HG03064 (cell line): ENCODE measurements around the gene SLC26A6.

Experiments used
- ATAC-seq: cut with Tn5 transposase; IDR thresholded peaks from one replicate; pipeline ENCODE4 v1.9.1; 2021; ENCODE audit warnings: low read depth; ENCODE audit not compliant: unreplicated experiment

Gene SLC26A6

DNA sequence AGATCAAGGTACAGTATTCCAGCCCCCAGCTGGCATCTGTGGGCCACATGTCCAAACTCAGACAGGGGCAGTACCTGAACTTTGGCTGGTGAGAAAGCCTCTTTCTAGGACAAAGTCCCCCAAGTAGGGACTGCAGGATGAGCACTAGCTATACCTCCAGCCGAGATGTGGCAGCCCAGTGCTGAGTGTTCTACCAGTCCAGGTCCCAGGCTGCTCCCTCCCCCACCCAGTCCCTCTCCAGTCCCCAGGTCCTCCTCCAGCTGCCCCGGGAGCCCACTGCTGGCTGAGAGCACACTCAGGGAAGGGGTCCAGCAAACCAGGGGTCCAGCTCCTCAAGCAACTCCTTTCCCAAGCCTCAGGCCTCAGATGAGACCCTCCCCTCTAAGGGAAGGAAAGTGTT, 1.5 kb downstream of the SLC26A6 start:
- ATAC-seq: no peak

DNA sequence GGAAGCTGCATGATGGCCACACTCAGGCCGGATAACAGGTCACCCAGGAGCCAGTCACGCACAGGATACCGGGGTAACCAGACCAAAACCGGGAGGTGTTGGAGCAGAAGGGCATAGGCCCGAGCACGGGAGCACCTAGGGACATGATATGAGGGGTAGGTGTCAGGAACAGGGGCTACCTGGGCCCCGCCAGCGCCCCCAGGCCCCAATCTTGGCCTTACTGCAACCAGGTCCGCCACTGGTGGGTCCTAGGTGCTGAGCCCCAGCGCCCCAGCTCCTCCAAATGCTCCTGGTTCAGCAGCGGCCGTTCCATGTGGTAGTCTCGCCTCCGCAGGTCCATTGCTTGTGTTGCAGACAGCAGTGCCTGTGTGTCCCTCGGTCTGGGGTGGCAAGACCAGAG, 2.0 kb downstream of the SLC26A6 start:
- ATAC-seq: no peak

DNA sequence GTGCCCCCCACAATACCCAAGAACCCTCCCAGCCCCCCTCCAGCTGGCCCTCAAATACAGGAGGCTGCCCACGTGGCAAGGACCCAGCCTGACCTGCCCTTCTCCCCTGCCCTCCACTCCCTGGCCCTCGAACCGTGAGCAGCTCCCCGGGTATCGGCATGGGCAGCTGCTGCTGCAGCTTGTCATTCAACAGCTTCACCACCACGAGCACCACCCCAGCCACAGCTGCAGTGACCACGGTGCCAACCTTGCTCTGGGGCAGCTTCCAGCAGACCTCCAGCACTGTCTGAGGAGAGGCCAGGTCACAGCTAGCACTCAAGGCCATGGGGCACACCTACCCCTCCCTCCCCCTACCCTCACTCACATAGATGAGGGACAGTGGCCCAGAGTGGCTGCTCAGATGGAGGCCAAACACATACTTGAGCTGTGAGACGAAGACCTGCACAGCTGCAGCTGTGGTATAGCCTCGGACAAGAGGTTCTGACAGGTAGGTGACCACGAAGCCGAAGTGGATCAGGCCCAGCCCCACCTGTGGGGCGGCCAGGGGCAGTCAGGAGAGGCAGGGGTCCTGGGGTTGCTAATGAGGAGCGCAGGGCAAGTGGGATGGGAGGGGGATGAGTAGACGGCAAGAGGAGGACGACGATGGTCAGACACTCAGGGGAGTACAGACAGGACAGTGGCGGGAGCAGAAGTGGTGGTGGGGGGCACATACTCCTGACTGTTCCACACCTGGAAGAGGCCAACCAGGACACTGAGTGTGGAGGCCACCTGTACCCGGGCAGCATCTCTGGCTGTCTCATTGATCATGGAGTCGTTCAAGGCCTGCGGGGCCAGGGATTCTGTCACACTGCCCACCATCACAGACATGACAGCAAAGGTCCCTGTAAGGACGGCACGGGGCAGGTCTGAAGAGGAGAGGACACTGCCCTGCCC, 3.5 kb downstream of the SLC26A6 start:
- no peak for ATAC-seq

DNA sequence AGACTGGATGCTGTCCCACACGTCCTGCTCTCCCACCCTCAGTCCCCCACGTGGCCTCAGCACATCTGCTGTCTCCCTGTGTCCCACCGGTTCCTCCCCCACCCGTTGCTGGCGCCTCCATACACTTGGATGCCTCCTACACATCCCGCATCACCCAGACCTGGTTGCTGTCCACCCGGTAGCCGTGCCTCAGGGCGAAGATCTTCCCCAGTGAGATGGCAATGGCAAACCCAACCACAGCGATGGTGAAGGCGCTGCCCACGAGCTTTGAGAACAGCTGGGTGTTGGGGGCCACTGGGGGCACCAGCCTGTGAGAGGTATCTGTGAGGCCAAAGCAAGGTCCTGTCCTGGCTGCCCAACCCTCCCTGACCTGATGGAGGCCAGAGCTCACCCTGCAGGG, 4.4 kb downstream of the SLC26A6 start:
- no peak for ATAC-seq

DNA sequence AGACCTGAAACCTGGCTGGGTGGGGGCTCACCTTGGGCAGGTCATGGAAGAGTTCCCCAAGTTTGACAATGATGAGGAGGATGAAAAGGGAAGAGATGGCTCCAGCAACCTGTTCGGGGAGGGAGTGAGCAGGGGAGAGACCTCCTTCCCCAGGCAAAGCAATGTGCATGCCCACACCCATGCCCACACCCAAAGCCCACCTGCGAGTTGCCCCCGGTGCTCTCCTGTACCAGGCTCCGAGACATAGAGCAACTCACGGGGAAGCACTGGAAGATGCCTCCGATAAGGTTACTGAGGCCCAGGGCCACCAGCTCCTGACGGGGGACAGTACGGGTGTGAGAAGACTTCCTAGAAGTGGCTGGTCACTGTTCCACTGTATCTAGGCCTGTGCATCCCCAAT, 4.9 kb downstream of the SLC26A6 start:
- ATAC-seq: no peak

DNA sequence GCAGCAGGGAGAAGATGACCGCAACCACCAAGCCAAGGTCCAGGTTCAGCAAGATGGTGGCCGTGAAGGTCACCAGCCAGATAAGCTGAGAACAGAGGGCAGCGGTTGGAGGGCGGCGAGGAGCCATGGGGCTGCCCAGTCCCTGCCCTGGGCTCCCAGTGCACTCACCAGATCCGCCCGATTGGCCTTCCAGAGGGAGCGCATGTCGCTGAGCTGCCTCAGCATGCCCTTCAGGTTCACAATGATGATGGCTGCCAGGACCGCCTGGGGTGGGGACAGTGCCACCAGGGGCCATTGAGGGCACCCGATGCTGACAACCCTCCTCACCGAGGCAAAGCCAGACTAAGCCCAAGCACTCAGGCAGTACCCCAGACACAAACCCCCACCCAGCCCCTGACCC, 5.4 kb downstream of the SLC26A6 start:
- no peak for ATAC-seq

DNA sequence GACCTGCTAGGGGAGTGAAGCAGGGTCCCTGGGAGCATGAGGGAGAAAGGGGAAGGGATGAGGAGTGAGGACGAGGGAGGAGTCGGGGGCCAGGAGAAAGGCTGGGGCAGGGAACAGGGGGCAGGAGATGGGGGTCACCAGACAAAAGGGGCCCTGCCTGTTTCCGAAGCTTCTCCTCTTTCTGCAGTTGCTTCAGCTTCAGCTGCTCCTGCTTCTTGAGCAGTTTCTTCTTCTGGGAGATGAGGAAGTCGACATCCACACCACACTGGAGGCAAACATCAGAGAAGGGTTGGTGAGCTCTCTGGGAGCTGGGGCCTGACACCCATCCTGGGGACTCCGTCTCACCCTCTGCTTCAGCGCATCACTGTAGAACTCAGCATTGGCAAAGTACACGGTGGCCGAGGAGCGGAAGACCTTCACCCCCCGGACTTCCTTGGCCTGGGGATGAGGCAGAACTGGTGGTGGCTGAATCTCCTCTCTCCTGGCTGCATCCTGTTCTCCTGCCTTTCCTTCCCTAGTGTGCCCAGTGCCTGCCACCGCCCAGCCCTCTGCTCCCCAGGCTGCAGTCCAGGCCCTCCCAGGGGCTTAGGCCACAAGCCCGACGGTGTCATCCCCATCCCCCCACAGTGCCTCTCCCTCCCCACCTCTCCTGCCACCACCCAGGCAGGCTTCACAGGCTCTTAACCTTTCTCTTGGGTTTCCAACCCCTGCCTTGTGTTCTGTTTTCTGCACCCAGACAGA, 6.8 kb downstream of the SLC26A6 start:
- ATAC-seq: no peak

DNA sequence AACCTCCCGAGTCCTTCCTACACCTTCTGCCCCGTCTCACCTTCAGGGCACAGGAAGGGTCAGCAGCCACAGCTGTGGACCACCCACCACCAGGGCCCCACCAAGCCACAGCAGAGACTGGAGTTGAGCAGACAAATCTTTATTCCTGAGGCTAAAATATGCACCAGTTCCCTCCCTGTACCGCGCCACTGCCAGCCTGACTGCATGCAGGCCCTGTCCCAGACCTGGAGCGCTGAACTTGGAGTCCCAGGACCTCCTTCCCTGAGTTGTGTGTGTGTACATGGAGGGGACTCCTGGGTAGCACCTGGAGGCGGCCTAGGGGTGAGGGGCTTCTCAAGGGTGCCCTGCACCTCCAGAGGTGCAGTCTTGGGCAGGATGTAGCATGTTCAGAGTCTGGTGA, 9.7 kb downstream of the SLC26A6 start:
- ATAC-seq: no peak

DNA sequence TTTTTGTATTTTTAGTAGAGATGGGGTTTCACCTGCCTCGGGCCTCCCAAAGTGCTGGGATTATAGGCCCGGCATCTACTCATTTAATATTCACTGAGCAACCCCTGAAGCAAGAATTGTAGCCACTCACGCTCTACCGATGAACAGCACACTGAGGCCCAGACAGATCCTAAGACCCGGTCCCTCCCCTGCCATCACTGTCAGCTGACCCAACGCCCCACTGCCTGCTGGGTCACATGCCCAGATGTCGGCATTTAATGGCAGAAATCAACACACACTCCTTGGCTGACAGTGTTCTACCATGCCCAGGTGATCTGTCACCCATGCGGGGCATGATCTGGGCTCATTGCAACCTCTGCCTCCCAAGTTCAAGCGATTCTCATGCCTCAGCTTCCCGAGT, 10.5 kb downstream of the SLC26A6 start:
- ATAC-seq: no peak

DNA sequence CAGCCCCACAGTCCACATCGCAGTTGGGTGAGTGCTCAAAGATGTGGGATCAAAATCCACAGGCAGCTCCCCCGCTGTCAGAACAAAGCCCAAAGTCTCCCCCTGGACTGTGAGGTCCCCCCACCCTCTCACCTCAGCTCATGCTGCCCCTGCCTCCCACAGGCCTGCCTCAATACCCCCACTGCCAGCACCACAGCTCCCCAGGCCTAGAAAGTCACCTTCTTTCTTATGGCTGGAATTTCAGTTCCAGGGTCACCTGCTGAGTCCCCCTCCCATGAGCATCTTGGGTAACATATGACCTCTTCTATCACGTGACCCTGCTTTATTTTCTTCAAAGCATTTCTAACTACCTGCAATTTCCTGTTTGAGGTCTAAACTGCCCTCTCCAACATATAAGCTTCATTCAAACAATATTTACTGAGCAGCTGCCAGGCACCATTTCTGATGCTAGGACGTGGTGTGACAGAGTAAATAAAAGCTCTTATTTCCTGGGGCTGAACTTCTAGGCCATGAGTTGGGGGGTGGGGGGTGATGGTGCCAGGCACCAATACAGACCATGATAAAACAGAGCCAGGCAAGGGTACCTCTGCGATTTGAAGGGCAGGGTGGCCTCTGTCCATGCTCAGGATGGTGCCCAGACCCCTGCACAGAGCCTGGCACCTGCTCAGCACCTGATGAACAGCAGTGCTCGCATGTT, 11.3 kb downstream of the SLC26A6 start:
- no peak for ATAC-seq

DNA sequence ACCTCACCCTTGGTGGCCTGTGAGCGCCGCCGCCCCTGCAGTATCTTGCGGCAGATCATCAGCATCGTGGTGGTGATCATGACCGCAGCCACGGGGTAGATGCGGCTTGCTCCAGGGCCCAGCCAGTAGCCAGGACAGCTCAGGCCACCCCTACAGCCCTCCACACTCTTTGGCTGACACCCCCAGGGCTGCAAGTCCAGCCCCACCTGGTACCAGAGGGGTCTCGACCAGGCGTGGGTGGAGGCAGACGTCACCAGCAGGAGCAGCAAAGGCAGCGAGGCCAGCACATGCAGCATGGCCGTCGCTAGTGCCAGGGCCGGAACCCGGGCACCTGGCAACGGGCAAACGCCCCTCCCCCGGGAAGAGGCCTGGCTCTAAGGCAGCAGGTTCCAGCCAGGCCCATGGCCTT, 13.8 kb downstream of the SLC26A6 start, which contains the start of gene TMEM89:
Gene TMEM89, minus strand, starts transcription at position 309 of the 409 bp plus-strand sequence. Its CDS starts 13 bp downstream, at position 296.
- ATAC-seq: no peak

DNA sequence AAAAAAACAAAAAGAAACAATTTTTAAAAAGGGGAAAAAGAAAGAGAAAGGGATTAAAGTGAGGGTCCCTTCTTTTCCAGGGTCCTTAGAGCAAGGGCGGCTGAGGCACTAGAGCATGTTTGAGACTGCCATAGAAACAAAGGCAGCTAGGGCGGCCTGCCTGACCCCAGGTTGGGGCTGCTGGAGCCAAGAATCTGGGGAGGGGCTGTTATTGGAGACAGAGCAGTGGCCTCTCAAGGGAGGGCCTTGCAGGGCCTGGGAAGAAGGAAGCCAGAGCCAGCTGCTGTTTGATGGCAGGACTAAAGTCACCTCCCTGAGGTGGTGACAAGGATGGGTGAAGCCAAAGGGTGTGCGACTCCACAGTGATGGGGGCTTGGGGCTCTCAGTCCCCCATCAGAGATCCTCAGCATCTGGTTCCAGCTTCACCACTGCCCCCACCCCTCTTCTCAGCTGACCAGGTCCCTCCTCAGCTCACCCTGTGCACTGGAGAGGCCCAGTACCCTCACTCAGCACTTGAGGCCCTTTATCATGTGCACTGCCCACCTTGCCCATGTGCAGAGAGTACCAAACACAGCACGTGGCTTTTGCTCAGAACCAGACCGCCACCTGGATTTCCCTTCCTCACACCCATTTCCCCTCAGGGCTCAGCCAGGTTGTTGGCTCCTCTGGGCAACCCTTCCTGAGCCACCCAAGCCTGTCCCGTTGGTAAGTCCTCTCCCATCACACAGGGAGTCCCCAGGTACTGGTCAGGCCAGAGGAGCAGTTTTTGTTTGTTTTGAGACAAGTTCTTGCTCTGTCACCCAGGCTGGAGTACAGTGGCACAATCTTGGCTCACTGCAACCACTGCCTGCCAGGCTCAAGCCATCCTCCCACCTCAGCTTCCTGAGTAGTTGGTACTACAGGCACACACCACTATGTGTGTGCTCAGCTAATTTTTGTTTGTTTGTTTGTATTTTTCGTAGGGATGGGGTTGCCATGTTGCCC, 15.4 kb downstream of the SLC26A6 start:
- ATAC-seq: no peak

DNA sequence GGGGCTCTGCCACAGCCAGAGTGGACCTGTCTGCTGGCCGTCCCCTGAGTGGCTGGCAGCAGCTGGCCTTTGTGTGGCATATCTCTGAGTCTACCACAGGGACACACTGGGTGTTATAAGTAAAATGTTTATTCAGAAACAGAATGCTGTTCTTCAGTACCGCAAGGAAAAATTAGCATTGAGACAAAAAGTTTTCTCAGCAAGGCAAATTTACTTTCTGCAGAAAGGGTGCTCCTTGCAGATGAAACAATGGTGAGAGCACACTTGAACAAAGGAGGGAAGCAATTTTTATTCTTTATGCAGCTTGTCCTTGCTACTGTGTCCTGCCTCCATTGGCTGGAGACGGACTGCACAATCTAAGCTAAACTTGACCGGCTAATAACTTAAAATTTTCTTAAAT, 17.7 kb downstream of the SLC26A6 start:
- ATAC-seq: no peak

DNA sequence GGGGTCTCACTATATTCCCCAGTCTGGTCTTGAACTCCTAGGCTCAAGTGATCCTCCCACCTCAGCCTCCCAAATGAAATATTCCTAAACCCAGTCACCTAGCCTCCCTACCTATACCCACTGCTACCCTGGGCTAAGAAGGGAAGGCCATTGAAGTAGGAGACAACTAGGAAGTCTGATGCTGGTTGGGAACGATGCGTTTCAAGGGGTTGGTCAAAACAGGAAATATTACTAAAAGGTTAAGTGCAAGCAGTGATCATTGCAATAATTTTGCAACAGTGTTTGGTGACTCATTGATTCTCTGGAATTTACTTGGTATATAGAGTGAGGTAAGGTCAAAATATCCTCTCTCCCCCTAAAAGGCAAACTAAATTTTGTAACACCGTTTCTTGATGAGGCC, 21.2 kb downstream of the SLC26A6 start:
- ATAC-seq: no peak

DNA sequence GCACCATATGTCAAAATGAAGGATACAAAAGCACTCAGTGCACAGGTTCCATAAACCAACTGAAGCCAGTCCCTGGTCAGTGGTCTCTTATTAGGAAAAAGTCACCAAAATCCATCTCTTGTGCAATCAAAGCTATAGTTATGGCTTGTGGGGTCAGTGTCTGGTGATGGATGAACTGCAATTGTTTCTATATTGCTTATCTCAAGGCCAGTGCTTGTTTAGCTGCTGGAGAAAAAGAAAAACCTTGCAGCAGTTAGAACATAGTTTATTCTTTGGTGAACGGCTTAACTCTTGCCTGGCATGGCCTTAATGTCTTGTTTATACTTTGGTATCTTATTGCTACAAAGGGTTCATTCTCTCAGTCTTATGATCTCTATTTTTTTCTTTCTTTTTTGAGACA, 23.0 kb downstream of the SLC26A6 start:
- no peak for ATAC-seq

DNA sequence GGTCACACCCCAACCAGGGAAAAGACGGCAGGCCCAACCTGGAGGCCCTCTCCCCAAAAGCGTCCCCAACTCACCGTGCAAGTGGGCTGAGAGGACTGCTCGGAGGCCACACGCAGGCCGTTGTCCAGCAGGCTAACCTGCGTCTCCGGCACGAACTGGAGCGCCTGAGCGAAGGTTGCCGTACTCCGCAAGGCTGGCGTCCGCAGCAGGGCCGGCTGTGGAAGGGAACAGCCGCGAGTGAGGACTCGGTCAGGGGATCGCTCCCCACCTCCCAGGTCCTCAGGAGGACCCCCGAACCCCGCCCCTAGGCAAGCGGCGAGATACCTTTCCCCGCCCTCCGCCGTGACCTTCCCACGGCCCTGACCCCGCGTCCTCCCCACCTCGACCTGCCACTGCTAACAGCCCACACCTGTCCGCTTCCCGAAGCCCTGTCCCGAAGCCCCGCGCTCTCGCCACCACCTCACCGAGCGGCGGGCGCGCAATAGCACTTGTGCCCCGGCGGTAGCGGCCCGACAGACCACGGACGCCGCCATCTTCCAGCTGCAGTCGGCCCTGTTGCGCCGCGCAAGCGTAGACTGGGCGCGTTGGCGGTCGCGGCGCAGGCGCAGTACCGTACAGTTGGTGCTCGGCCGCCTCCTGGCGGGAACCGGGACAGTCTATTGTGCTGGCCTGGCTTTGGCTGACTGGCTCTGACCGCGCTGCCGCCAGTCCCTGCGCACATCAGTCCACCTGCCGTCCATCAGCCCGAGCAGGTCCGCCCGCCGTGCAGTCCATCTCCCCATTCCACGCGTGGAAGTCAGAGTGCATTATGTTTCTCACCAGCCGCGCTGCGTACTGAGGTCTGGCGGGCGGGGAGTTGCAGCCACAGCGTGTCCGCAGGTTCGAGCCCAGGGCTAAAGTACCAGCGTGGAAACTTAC, 25.9 kb downstream of the SLC26A6 start, which contains the start of gene UQCRC1:
Gene UQCRC1, minus strand, starts transcription at position 559 of the 918 bp plus-strand sequence. Its CDS starts 26 bp downstream, at position 533.
- ATAC-seq: peak; percentile 93

DNA sequence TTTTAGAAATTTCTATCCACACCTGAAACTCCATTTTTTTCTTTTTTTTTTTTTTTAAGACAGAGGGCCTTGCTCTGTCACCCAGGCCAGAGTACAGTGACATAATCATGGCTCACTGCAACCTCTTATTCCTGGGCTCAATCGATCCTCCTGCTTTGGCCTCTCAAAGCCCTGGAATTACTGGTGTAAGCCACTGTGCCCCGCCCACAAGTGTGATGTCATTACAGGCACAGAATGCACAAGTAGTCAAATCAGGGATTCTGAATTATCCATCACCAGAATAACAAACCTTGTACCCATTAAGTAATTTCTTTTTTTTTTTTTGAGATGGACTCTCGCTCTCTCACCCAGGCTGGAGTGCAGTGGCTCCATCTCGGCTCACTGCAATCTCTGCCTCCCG, 27.7 kb downstream of the SLC26A6 start:
- no peak for ATAC-seq

DNA sequence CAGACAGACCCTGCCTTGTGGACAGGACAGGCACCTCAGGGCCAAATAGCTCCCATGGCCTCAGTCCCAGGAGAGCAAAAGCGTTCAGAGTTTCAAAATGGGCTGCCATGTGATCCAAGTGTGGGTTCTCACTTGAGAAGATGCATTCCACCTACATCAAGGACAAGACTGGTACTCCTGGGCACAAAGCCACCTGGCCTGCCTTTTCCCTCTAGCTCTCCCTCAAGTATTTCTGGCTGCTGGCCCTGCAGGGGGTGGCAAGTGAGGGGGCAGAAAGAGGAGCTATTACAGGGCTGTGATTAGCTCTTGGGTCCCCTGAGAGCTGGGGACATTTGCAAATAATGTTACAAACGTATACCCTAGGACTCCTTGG, 33.7 kb downstream of the SLC26A6 start:
- ATAC-seq: no peak
